H4 (cell line): Measurements from ENCODE around the gene TMPRSS6. TPM values are rescaled to one million over a fixed set of nuclear protein-coding genes. Genes with fewer than 3 reads are reported as not detected.

Source experiments
- total RNA-seq: library from RNA; depleted of rRNA; stranded (reverse); fragments of >200 nt; shearing (Covaris generic); gene quantifications from 2 replicates; pipeline ENCODE4 v1.2.3, GENCODE V29; 2014; rRNA removed

TMPRSS6 gene
- total RNA-seq, 1 experiment from 2014 or later, result not detected

Other genes starting within 250 kb of the TMPRSS6 start
- gene NCF4, start 248.7 kb downstream of the TMPRSS6 start, total RNA-seq, result not detected in 2 replicates
- gene CSF2RB, start 196.1 kb downstream of the TMPRSS6 start, total RNA-seq, result not detected in 2 replicates
- 31.7 and 38.2 TPM in 2 replicates for gene TST, start 90.3 kb downstream of the TMPRSS6 start, total RNA-seq
- 39.6 and 50.0 TPM in 2 replicates for gene MPST, start 90.0 kb downstream of the TMPRSS6 start, total RNA-seq
- 6.3 and 7.4 TPM in 2 replicates for gene KCTD17, start 58.0 kb downstream of the TMPRSS6 start, total RNA-seq
- 0.08 TPM in 1 of 2 replicates, not detected in the other for gene IL2RB, start 40.2 kb upstream of the TMPRSS6 start, total RNA-seq
- 4.9 and 6.3 TPM in 2 replicates for gene C1QTNF6, start 78.5 kb upstream of the TMPRSS6 start, total RNA-seq
- not detected in 2 replicates for gene SSTR3, start 102.8 kb upstream of the TMPRSS6 start, total RNA-seq
- gene RAC2, start 134.6 kb upstream of the TMPRSS6 start, total RNA-seq, result 15.5 and 20.9 TPM in 2 replicates
- gene CYTH4, start 172.8 kb upstream of the TMPRSS6 start, total RNA-seq, result 0.08 TPM in 1 of 2 replicates, not detected in the other